Esophagus squamous epithelium (tissue), 5 donors: ENCODE data around the gene PRR5L. TPM values are rescaled to one million over a fixed set of nuclear protein-coding genes. Genes with fewer than 3 reads are reported as not detected.
A peak's percentile ranks its signal among the peaks of the same experiment; 100 is the strongest.

Source experiments
- DNase-seq: peaks from one replicate; lab custom pipeline; 2025; lab: John Stamatoyannopoulos, UW
- H3K27ac ChIP-seq, 4 donors: fragments of 200-600 bp; sonication (generic); one replicate each; pipeline ENCODE4 v1.5.1; 2016 to 2019; ENCODE audit warnings: mild to moderate bottlenecking in 1 of 4
- H3K27me3 ChIP-seq, 4 donors: fragments of 200-600 bp; sonication (generic); 1 replicate in 3 of 4; 2 replicates in 1 of 4; pipeline versions ENCODE4 v1.5.1 to v1.6.0; 2017 to 2021; ENCODE audit warnings: antibody characterized with exemption in 1 of 4
- H3K36me3 ChIP-seq, 3 donors: fragments of 200-600 bp; sonication (generic); one replicate each; pipeline ENCODE4 v1.5.1; 2016 to 2019
- H3K4me1 ChIP-seq, 3 donors: fragments of 200-600 bp; sonication (generic); one replicate each; pipeline ENCODE4 v1.5.1; 2017 to 2019
- H3K4me3 ChIP-seq, 4 donors: fragments of 200-600 bp; sonication (generic); 1 replicate in 3 of 4; 2 replicates in 1 of 4; pipeline ENCODE4 v1.5.1; 2016 to 2019; ENCODE audit warnings: mild to moderate bottlenecking in 2 of 4, moderate library complexity in 1 of 4
- H3K9me3 ChIP-seq, 3 donors: fragments of 200-600 bp; sonication (generic); one replicate each; pipeline ENCODE4 v1.5.1; 2016 to 2019
- POLR2A ChIP-seq, 4 donors: fragments of 450-650 bp; IDR thresholded peaks; one replicate each; pipeline ENCODE4 v1.6.1; 2017; ENCODE audit warnings: antibody characterized with exemption in 4 of 4, mild to moderate bottlenecking in 4 of 4, moderate library complexity in 3 of 4
- WGBS, 2 donors: methylation state at CpG; one replicate each; pipeline ENCODE4 v1.1.5; 2018; 5-methylcytosine and 5-hydroxymethylcytosine counted together
- intact Hi-C: fragments of 100-400 bp; cut with DNase I; formaldehyde crosslinking; loops from one replicate; pipeline ENCODE4 v1.15.0; 2022
- total RNA-seq, 4 donors: library from RNA; depleted of rRNA; stranded (reverse); fragments of >200 nt; gene quantifications; one replicate each; pipeline ENCODE4 v1.1.0, GENCODE V29; 2016
- TF ChIP-seq, protein P1 (sequence below), 6 experiments: fragments of 450-650 bp in 4 of 6; fragments of 200-600 bp in 2 of 6; sonication (generic) in 2 of 6; IDR thresholded peaks; one replicate each; pipeline ENCODE4 v1.5.1; 2016 to 2019; ENCODE audit warnings: antibody characterized with exemption in 6 of 6, mild to moderate bottlenecking in 4 of 6, moderate library complexity in 4 of 6
- donor health status: DM: yes; HTN: yes; CAD: no.

Gene PRR5L
- total RNA-seq, 4 donors from 2014 or later, result 1.4 to 5.7 (median 1.8) TPM

DNA sequence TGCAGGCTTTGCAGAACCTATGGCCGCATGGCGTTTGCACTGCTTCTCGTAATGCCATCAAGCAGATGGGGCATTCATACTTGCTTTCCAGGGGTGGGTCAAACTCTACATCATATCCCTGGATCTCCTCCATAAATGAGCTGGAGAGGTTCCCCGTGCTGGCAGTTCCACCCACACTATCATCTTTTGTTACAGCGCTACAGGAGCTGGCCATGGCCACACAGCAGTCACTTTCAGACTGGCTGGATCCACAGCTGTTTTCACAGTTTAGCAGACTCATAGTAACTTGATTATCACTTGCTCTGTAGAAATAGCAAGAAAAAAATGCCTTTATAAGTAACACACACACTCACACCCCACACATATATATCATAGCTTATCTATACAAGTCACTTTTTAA is 205.1 kb downstream of the PRR5L start:
- Histone ChIP-seq H3K4me3 (no peak overlapping the region), H3K36me3 (peaks cover 4 to 60% (median 5%) of the 10 kb centered on the region in 3 donors), H3K27me3 (no peaks in the 10 kb centered on the region), H3K9me3 (no peaks in the 10 kb centered on the region), H3K4me1 (peaks cover 0 to 19% (median 0%) of the 10 kb centered on the region in 3 donors), H3K27ac (no peak overlapping the region)
- intact Hi-C loops, result no loop called here
- no peak for TF ChIP-seq POLR2A (IDR thresholded peaks at IDR 0.05)
- TF ChIP-seq, protein P1, sequence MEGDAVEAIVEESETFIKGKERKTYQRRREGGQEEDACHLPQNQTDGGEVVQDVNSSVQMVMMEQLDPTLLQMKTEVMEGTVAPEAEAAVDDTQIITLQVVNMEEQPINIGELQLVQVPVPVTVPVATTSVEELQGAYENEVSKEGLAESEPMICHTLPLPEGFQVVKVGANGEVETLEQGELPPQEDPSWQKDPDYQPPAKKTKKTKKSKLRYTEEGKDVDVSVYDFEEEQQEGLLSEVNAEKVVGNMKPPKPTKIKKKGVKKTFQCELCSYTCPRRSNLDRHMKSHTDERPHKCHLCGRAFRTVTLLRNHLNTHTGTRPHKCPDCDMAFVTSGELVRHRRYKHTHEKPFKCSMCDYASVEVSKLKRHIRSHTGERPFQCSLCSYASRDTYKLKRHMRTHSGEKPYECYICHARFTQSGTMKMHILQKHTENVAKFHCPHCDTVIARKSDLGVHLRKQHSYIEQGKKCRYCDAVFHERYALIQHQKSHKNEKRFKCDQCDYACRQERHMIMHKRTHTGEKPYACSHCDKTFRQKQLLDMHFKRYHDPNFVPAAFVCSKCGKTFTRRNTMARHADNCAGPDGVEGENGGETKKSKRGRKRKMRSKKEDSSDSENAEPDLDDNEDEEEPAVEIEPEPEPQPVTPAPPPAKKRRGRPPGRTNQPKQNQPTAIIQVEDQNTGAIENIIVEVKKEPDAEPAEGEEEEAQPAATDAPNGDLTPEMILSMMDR (IDR thresholded peaks at IDR 0.05), result no peak
- DNase-seq, result no peak
- WGBS, 2 donors, result 81 to 92% methylated on average over 2 to 5 of the region's 5 CpGs

GRCh38 chr11:36507824-36508489 is 211.9 kb downstream of the PRR5L start:
- peaks cover 0 to 9% (median 0%) of the 10 kb centered on the region in 3 donors for H3K36me3 ChIP-seq
- 56 to 59% methylated on average over 7 of the region's 7 CpGs for WGBS, 2 donors
- H3K4me3 ChIP-seq, result peak overlapping the region in 2 of 4 donors; percentile 68 to 92
- peak overlapping the region in 3 of 4 donors; percentile 90 to 99 (median 94) for H3K27ac ChIP-seq
- peaks cover 0 to 41% (median 7%) of the 10 kb centered on the region in 3 donors for H3K4me1 ChIP-seq
- no peaks in the 10 kb centered on the region for H3K9me3 ChIP-seq
- no peak for TF ChIP-seq POLR2A (IDR thresholded peaks at IDR 0.05)
- TF ChIP-seq, protein P1 (IDR thresholded peaks at IDR 0.05), result no peak
- intact Hi-C loops, result no loop called here
- no peak for DNase-seq
- no peaks in the 10 kb centered on the region for H3K27me3 ChIP-seq

GRCh38 chr11:36508743-36509142 is 212.7 kb downstream of the PRR5L start:
- peaks cover 0 to 1% (median 0%) of the 10 kb centered on the region in 3 donors for H3K9me3 ChIP-seq
- H3K27me3 ChIP-seq, result no peaks in the 10 kb centered on the region
- DNase-seq, result no peak
- peaks cover 0 to 41% (median 7%) of the 10 kb centered on the region in 3 donors for H3K4me1 ChIP-seq
- peaks cover 0 to 6% (median 0%) of the 10 kb centered on the region in 3 donors for H3K36me3 ChIP-seq
- TF ChIP-seq, protein P1 (IDR thresholded peaks at IDR 0.05), result no peak
- no peak for TF ChIP-seq POLR2A (IDR thresholded peaks at IDR 0.05)
- H3K4me3 ChIP-seq, result peak overlapping the region; percentile 68 to 99 (median 94)
- peak overlapping the region; percentile 90 to 99 (median 96) for H3K27ac ChIP-seq
- intact Hi-C loops, result no loop called here
- 6 to 19% methylated on average over 3 of the region's 3 CpGs for WGBS, 2 donors

- H3K9me3 ChIP-seq, result peaks cover 0 to 6% (median 0%) of the 10 kb centered on the region in 3 donors
- intact Hi-C loops, result no loop called here
- peaks cover 0 to 2% (median 0%) of the 10 kb centered on the region in 3 donors for H3K36me3 ChIP-seq
- WGBS, 2 donors, result 0 to 2% methylated on average over 15 of the region's 15 CpGs
- peak overlapping the region; percentile 90 to 99 (median 96) for H3K27ac ChIP-seq
- no peak for DNase-seq
- TF ChIP-seq, protein P1 (IDR thresholded peaks at IDR 0.05), result no peak
- TF ChIP-seq POLR2A (IDR thresholded peaks at IDR 0.05), result no peak
- H3K4me1 ChIP-seq, result peaks cover 0 to 41% (median 7%) of the 10 kb centered on the region in 3 donors
- peak overlapping the region; percentile 68 to 99 (median 94) for H3K4me3 ChIP-seq
- H3K27me3 ChIP-seq, result no peaks in the 10 kb centered on the region
These were observed 213.1 kb downstream of the PRR5L start for GRCh38 chr11:36509201-36509639.
